Hippocampal formation (tissue), 2 donors: Measurements from ENCODE around the gene TRPV6.

ENCODE experiments used
- DNase-seq, 2 donors: peaks; one replicate each; lab custom pipeline; 2025; lab: John Stamatoyannopoulos, UW

Gene TRPV6

DNA sequence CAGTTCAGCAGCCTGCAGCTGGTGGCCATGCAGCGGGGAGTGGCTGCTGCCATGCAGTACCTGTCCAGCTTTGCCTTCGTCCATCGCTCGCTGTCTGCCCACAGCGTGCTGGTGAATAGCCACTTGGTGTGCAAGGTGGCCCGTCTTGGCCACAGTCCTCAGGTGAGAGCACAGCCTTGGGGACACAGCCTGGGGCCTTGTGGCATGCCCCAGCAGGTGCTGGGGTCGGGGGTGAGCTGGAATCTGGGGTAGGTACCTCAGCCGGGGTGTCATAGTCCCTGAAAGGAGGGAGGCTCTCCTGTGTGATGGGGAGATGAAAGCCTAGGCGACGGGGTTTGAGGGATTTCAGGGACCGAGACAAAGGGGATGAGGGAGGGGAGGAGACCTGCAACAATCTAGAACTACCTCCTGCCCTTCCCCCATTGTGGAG lies 16.5 kb downstream of the TRPV6 start:
- DNase-seq: no peak

- DNase-seq: no peak
These were observed 17.2 kb downstream of the TRPV6 start for GRCh38 chr7:142868188-142868985.

DNA sequence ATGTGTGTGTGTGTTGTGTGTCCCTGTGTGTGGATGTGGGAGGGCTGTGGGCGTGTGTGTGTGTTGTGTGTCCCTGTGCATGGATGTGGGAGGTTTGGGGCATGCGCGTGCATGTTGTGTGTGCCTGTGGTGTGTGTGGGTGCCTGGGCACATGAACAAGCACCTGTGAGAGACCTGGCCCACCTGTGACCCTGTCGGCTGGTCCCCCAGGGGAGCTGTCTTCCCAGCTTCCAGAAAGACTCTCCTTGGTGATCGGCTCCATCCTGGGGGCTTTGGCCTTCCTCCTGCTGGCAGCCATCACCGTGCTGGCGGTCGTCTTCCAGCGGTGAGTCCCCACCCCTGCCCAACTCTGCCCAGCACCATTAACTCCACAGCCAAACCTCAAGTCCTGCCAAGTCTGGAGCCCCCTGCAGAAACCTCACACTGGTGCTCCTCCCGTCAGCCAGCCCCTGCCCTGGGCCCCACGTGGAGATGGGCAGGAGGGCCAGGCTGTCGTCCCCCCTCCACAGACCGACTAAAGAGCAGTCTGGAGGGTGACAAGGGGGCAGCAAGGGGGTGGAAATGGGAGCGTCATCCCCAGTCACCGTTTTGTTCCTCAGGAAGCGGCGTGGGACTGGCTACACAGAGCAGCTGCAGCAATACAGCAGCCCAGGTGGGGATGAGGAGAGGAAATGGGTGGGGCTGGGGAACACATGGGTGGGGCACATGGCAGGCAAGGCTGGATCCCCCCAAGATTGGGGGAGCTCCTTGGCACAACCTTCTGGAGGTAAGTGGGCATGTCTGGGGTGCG lies 18.0 kb downstream of the TRPV6 start:
- no peak for DNase-seq

- DNase-seq: no peak
These were observed 18.5 kb downstream of the TRPV6 start for GRCh38 chr7:142867097-142867378.

- peak in 1 of 2 donors; percentile 7 for DNase-seq
These were observed 19.0 kb downstream of the TRPV6 start for GRCh38 chr7:142866361-142867096.

DNA sequence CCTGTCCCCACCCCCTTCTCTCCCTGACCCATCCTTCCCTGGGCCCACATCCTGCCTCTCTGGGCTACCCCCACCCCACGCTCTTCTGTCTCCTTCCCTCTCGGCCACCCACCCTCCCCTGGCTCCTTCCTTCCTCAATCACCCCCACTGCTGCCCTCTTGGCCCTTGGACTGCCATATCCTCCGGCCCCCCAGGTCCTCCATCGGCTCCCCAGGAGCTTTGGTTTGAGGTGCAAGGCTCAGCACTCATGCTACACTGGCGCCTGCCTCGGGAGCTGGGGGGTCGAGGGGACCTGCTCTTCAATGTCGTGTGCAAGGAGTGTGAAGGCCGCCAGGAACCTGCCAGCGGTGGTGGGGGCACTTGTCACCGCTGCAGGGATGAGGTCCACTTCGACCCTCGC lies 19.8 kb downstream of the TRPV6 start:
- no peak for DNase-seq

GRCh38 chr7:142864980-142865747 lies 20.4 kb downstream of the TRPV6 start:
- no peak for DNase-seq

DNA sequence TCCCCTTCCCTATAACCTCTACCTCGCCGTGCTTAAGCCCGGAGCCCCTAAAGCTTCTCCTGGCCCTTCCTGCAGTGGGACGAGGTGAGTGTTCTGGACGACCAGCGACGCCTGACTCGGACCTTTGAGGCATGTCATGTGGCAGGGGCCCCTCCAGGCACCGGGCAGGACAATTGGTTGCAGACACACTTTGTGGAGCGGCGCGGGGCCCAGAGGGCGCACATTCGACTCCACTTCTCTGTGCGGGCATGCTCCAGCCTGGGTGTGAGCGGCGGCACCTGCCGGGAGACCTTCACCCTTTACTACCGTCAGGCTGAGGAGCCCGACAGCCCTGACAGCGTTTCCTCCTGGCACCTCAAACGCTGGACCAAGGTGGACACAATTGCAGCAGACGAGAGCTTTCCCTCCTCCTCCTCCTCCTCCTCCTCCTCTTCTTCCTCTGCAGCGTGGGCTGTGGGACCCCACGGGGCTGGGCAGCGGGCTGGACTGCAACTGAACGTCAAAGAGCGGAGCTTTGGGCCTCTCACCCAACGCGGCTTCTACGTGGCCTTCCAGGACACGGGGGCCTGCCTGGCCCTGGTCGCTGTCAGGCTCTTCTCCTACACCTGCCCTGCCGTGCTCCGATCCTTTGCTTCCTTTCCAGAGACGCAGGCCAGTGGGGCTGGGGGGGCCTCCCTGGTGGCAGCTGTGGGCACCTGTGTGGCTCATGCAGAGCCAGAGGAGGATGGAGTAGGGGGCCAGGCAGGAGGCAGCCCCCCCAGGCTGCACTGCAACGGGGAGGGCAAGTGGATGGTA lies 21.5 kb downstream of the TRPV6 start:
- DNase-seq: no peak

- no peak for DNase-seq
These were observed 22.7 kb downstream of the TRPV6 start for GRCh38 chr7:142862786-142863400.

- DNase-seq: no peak
These were observed 23.2 kb downstream of the TRPV6 start for GRCh38 chr7:142862351-142862750.

DNA sequence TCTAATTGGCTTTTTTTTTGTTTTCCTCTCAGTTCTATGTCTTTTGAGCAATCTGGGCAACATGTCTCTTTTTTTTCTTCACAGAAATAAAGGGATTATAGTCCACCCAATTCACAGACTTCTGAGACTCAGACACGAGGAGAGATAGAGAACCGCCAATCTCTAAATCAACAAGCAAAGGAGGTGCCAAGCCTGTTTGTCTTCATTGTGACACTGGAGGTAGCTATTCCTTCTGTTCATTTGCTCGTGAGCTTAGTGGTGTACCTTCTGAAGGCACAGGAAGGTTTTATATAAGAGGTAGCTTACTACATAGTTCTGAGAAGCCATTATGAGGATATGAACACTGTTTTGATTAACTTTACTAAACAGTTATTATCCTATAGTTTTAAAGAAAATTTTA lies 24.6 kb downstream of the TRPV6 start:
- DNase-seq: no peak

- no peak for DNase-seq
These were observed 25.7 kb downstream of the TRPV6 start for GRCh38 chr7:142859829-142860228.

DNA sequence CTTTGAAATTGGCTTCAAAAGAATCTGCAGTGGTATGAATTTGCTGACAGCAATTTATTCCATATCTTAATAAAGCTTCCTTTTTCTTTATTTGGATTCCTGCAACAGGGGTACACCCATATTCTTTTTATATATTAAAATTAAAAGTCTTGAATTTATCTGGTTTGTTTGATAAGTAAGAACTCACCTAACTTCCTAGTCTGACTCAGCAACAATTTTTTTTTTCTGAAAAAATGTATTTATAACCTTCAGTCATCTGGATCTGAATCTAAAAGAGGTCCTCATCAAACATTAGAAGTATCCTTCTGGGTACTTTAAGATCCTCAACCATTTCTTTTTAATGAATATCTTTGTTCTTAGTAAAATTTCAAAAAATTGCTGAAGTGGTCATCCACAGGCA lies 26.1 kb downstream of the TRPV6 start:
- DNase-seq: no peak

GRCh38 chr7:142857625-142858024 lies 27.9 kb downstream of the TRPV6 start:
- no peak for DNase-seq

- no peak for DNase-seq
These were observed 28.8 kb downstream of the TRPV6 start for GRCh38 chr7:142856565-142857245.

DNA sequence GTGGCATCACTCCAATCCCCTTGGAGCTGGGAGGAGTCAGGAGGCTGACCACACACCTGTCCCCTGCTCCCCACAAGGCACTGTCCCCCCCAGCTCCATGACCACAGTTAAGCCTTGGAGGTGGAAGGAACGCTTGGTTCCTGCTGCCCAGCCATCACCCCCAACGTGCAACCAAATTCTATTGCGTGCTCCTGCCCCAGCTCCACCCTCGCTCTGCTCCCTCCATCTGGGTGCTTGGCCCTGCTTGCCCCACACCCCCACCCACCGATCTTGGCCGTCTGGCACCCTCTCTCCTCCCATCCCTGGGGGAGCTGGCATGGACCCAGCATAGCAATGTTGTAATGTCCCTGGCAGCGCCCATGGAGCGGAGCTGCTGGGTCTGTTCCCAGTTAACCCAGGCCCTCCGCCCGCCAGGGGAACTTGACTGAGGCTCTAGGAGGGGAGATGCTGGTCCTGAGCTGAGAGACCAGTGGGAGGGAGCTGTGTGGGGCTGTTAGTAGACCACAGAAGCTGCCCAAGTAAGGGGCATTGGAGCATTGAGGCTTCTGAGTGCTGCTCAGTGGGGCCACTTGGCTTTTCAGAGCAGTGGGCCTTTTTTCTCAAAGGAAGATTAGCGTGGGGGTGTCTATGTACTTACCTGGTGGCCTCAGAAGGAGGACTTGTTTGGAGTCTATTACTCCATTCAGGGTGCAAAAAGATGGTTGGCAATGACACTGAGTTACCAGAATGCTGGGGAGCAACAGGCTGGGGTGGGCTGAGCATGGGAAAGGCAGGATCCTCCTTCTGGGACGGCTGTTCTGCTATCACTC lies 29.6 kb downstream of the TRPV6 start:
- DNase-seq: peak in 1 of 2 donors; percentile 37

- no peak for DNase-seq
These were observed 30.3 kb downstream of the TRPV6 start for GRCh38 chr7:142855114-142855743.

DNA sequence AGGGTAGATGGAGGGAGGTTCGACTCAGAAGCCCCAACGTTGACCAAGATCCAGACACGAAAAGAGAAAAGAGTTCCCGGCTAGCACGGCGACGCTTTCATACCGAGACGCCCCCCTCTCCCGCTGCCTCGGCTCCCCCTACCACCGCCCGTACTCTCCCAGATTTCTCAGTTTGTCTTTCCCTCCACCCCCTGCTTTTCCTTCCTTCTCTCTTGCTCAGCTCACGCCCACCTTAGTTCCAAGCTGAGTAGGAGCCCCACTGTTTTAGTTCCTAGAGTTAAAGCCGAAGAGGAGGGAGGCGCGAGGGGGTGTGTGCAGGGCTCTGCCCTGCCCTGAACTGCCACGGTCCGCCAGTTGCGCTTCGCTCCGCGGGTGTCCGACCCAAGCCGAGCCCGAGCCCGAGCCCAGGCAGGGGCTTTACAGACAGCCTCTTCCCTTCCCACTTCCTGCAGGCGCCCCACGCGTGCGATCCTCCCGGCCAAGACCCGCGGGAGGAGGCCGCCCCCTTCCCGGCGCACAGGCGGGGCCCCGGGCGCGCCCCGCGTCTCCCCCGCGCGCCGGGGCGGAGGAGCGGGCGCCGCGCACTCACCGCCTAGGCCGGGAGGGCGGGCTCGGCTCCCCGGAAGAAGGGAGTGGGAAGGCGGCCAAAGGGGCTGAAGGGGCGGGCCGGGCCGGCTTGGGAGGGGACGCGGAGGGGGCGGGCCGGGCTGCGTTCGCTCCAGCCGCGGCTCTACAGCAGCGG lies 31.0 kb downstream of the TRPV6 start, which contains the start of gene EPHB6:
Gene EPHB6 (plus strand): TSS at position 705 of the 742 bp plus-strand sequence. CDS start 8,152 bp downstream, outside the sequence.
- DNase-seq: peak; percentile 34 to 58
